ENCODE measurements around the gene IFT57. TPM values are rescaled to one million over a fixed set of nuclear protein-coding genes. Genes with fewer than 3 reads are reported as not detected.

IFT57 gene
- total RNA-seq, 3 donors from 2014 or later (not counting 1 experiment from before 2014, with no cell fraction given), result 22.2 to 49.3 (median 33.5) TPM

DNA sequence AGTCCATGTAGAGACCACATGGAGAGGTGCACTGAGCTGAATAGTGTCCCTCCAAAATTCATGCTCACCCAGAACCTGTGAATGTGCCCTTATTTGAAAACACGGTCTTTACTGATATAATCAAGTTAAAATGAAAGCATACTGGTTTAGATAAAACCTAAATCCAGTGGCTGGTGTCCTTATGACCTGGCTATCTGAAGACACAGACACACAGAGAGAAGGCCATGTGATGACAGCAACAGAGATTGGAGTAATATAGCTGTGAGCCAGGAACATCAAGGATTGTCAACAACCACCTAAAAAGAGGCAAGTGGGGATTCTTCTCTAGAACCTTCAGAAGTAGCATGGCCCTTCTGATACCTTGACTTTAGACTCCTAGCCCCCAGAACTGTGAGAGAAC lies 76.6 kb downstream of the IFT57 start:
- no peak for ATAC-seq
- H3K27ac ChIP-seq (ENCODE audit: low read length), result no peak overlapping the region
- no peaks in the 10 kb centered on the region for H3K27me3 ChIP-seq (ENCODE audit: control insufficient read depth, insufficient read depth, low read length)
- Mint-ChIP-seq H3K9me3 (no peaks in the 10 kb centered on the region), H3K4me1 (peaks cover 0 to 12% of the 10 kb centered on the region in 2 donors), H3K27me3 (ENCODE audit: low read depth in 2 of 2) (no peaks in the 10 kb centered on the region), H3K36me3 (no peaks in the 10 kb centered on the region), H3K27ac (no peak overlapping the region), H3K4me3 (no peak overlapping the region)
- TF ChIP-seq, protein P1, sequence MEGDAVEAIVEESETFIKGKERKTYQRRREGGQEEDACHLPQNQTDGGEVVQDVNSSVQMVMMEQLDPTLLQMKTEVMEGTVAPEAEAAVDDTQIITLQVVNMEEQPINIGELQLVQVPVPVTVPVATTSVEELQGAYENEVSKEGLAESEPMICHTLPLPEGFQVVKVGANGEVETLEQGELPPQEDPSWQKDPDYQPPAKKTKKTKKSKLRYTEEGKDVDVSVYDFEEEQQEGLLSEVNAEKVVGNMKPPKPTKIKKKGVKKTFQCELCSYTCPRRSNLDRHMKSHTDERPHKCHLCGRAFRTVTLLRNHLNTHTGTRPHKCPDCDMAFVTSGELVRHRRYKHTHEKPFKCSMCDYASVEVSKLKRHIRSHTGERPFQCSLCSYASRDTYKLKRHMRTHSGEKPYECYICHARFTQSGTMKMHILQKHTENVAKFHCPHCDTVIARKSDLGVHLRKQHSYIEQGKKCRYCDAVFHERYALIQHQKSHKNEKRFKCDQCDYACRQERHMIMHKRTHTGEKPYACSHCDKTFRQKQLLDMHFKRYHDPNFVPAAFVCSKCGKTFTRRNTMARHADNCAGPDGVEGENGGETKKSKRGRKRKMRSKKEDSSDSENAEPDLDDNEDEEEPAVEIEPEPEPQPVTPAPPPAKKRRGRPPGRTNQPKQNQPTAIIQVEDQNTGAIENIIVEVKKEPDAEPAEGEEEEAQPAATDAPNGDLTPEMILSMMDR (IDR thresholded peaks at IDR 0.05), result no peak
- WGBS (ENCODE audit: insufficient coverage), result 100% methylated on average over 1 of the region's 1 CpG
- no peaks in the 10 kb centered on the region for H3K9me3 ChIP-seq (ENCODE audit: control insufficient read depth, insufficient read depth, low read length)
- no peak overlapping the region for H3K4me3 ChIP-seq (ENCODE audit: low read length)
- no peaks in the 10 kb centered on the region for H3K36me3 ChIP-seq (ENCODE audit: control insufficient read depth, insufficient read depth, low read length)
- no peak for DNase-seq
- intact Hi-C loops (cut with micrococcal nuclease), result no loop called here
- no peaks in the 10 kb centered on the region for H3K4me1 ChIP-seq (ENCODE audit: control insufficient read depth, insufficient read depth, low read length)

DNA sequence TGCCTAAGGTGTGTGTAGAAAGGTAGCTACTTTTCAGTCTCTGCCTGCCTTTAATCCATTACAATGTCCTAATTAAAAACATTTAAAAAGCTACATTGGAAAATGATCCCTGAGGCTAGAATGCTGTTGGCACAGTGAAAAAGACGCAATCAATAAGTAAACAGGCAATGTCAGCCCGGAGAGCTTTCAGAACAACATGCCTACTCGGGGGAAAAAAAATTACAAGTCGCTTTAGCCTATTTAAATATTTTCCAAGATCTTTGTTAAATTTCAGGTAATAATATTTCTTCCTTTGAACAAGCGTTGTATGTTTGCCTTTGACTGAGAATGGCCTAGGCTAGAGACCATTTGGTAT lies 84.8 kb downstream of the IFT57 start:
- no peaks in the 10 kb centered on the region for H3K36me3 Mint-ChIP-seq
- no peaks in the 10 kb centered on the region for H3K27me3 Mint-ChIP-seq (ENCODE audit: low read depth in 2 of 2)
- no peaks in the 10 kb centered on the region for H3K9me3 ChIP-seq (ENCODE audit: control insufficient read depth, insufficient read depth, low read length)
- ATAC-seq (no peak), DNase-seq (no peak)
- H3K4me3 Mint-ChIP-seq, result no peak overlapping the region
- H3K4me3 ChIP-seq (ENCODE audit: low read length), result no peak overlapping the region
- peaks cover under 1% of the 10 kb centered on the region for H3K4me1 ChIP-seq (ENCODE audit: control insufficient read depth, insufficient read depth, low read length)
- H3K27ac ChIP-seq (ENCODE audit: low read length), result no peak overlapping the region
- H3K27ac Mint-ChIP-seq, result no peak overlapping the region
- H3K9me3 Mint-ChIP-seq, result no peaks in the 10 kb centered on the region
- H3K36me3 ChIP-seq (ENCODE audit: control insufficient read depth, insufficient read depth, low read length), result no peaks in the 10 kb centered on the region
- H3K27me3 ChIP-seq (ENCODE audit: control insufficient read depth, insufficient read depth, low read length), result no peaks in the 10 kb centered on the region
- WGBS (ENCODE audit: insufficient coverage), result 89% methylated on average over 5 of the region's 5 CpGs
- TF ChIP-seq, protein P1 (IDR thresholded peaks at IDR 0.05), result no peak
- peaks cover 32 to 43% of the 10 kb centered on the region in 2 donors for H3K4me1 Mint-ChIP-seq
- intact Hi-C loops (cut with micrococcal nuclease), result no loop called here

DNA sequence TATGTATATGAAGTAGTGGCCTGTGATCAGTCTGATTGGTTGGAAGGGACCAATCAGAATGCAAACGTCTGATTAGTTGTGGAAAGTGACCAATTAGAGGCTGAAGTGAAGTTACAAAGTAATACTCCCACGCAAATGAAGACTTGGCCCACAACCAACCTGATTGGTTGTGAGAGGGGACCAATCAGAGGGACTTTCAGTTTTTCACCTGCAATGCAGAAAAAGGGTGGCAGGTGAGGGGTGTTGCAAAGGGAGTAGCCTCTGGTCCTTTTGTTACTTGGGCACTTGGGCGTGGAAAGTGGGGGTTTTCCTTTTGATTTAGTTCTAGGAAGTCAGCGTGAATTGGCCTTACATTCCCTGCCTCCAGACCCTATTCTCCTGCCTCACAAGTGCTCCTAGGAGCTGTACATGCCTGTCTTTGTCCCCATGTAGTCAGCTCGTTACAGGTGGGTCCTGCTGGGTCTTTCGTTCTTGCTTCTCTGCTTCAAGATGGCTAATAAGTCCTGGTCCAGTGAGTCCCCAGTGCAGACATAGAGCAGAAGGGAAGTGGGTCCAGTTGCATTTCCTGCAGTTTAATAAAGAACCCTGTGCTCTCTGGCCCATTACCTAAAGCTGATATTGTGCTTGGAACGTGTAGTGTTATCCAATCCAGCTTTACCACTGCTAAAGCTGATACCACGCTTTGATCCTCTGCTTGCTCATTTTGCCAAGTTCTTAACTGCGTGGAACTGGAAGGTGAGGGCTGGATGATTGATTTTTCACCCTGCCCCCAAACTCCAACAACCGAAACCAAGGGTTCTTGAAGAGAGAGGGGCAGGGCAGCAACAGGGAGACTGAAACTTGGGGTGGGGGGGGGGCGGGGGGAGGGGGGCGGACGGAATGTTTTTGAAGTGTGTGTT lies 85.4 kb downstream of the IFT57 start:
- H3K27me3 Mint-ChIP-seq (ENCODE audit: low read depth in 2 of 2), result no peaks in the 10 kb centered on the region
- Histone ChIP-seq H3K27me3 (ENCODE audit: control insufficient read depth, insufficient read depth, low read length) (no peaks in the 10 kb centered on the region), H3K9me3 (ENCODE audit: control insufficient read depth, insufficient read depth, low read length) (no peaks in the 10 kb centered on the region), H3K4me3 (ENCODE audit: low read length) (no peak overlapping the region), H3K36me3 (ENCODE audit: control insufficient read depth, insufficient read depth, low read length) (no peaks in the 10 kb centered on the region), H3K4me1 (ENCODE audit: control insufficient read depth, insufficient read depth, low read length) (peaks cover 4% of the 10 kb centered on the region), H3K27ac (ENCODE audit: low read length) (no peak overlapping the region)
- DNase-seq (no peak), ATAC-seq (no peak)
- WGBS (ENCODE audit: insufficient coverage), result 91% methylated on average over 8 of the region's 13 CpGs
- H3K4me3 Mint-ChIP-seq, result no peak overlapping the region
- H3K4me1 Mint-ChIP-seq, result peaks cover 33 to 44% of the 10 kb centered on the region in 2 donors
- H3K36me3 Mint-ChIP-seq, result no peaks in the 10 kb centered on the region
- intact Hi-C loops (cut with micrococcal nuclease), result no loop called here
- H3K9me3 Mint-ChIP-seq, result no peaks in the 10 kb centered on the region
- no peak overlapping the region for H3K27ac Mint-ChIP-seq
- TF ChIP-seq, protein P1 (IDR thresholded peaks at IDR 0.05), result no peak

DNA sequence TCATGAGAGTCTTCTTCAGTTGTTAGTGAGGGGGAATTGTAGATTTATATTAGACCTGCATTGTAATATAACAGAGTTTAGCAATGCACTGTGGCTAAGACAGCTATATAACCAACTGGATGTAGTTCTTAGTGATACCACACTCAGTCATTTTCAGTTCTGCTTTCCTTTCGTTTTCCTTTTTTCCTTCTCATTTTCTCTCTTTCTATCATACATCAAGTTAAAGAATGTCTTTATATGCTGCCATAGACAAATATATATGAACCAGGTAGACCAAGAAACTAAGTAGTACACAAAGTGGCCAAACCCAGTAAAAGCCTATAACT lies 87.7 kb downstream of the IFT57 start:
- H3K9me3 Mint-ChIP-seq, result no peaks in the 10 kb centered on the region
- peak overlapping the region; percentile 64 for H3K4me3 Mint-ChIP-seq
- peaks cover 9% of the 10 kb centered on the region for H3K4me1 ChIP-seq (ENCODE audit: control insufficient read depth, insufficient read depth, low read length)
- H3K27ac Mint-ChIP-seq, result peak overlapping the region; percentile 63 to 83
- no peaks in the 10 kb centered on the region for H3K36me3 Mint-ChIP-seq
- intact Hi-C loops (cut with micrococcal nuclease), result no loop called here
- H3K4me1 Mint-ChIP-seq, result peaks cover 33 to 38% of the 10 kb centered on the region in 2 donors
- no peak overlapping the region for H3K4me3 ChIP-seq (ENCODE audit: low read length)
- no peaks in the 10 kb centered on the region for H3K9me3 ChIP-seq (ENCODE audit: control insufficient read depth, insufficient read depth, low read length)
- TF ChIP-seq, protein P1 (IDR thresholded peaks at IDR 0.05), result no peak
- peak overlapping the region; percentile 70 for H3K27ac ChIP-seq (ENCODE audit: low read length)
- ATAC-seq, result peak; percentile 24 to 55 (median 50)
- no peaks in the 10 kb centered on the region for H3K27me3 ChIP-seq (ENCODE audit: control insufficient read depth, insufficient read depth, low read length)
- WGBS (ENCODE audit: insufficient coverage), result 10% methylated on average over 1 of the region's 1 CpG
- DNase-seq, result no peak
- no peaks in the 10 kb centered on the region for H3K27me3 Mint-ChIP-seq (ENCODE audit: low read depth in 2 of 2)
- no peaks in the 10 kb centered on the region for H3K36me3 ChIP-seq (ENCODE audit: control insufficient read depth, insufficient read depth, low read length)
